Superior temporal gyrus (tissue), 1 donor: Measurements from ENCODE around the gene BEGAIN.
"Not testable (repeated sequence)": the region's sequence is repeated elsewhere in the genome, so short reads cannot be mapped to it uniquely, and the experiment has no call there.

Source experiments
- DNase-seq: peaks from one replicate; pipeline ENCODE4 v3.0.0-alpha.2; 2016; ENCODE audit errors: extremely low spot score

BEGAIN gene

GRCh38 chr14:100523131-100523842 lies 63.9 kb downstream of the BEGAIN start:
- no peak for DNase-seq

- DNase-seq = no peak
These were observed 64.6 kb downstream of the BEGAIN start for GRCh38 chr14:100522616-100523099.

- DNase-seq = not testable (repeated sequence)
These were observed 81.2 kb downstream of the BEGAIN start for GRCh38 chr14:100506053-100506452.

- no peak for DNase-seq
These were observed 82.7 kb downstream of the BEGAIN start for GRCh38 chr14:100504372-100505078.

- no peak for DNase-seq
These were observed 84.0 kb downstream of the BEGAIN start for GRCh38 chr14:100503251-100503650.

- no peak for DNase-seq
These were observed 84.5 kb downstream of the BEGAIN start for GRCh38 chr14:100502622-100503220.

- DNase-seq = no peak
These were observed 87.1 kb downstream of the BEGAIN start for GRCh38 chr14:100500128-100500527.

- DNase-seq = no peak
These were observed 89.1 kb downstream of the BEGAIN start for GRCh38 chr14:100498068-100498467.

GRCh38 chr14:100495917-100496316 lies 91.3 kb downstream of the BEGAIN start:
- no peak for DNase-seq

GRCh38 chr14:100494645-100495044 lies 92.6 kb downstream of the BEGAIN start:
- DNase-seq = no peak

- no peak for DNase-seq
These were observed 97.0 kb downstream of the BEGAIN start for GRCh38 chr14:100490252-100490651.

GRCh38 chr14:100488057-100488456 lies 99.2 kb downstream of the BEGAIN start:
- DNase-seq = no peak

- DNase-seq = no peak
These were observed 99.9 kb downstream of the BEGAIN start for GRCh38 chr14:100487304-100487703.
